ENCODE data around the gene GRAMD2B. TPM values are rescaled to one million over a fixed set of nuclear protein-coding genes. Genes with fewer than 3 reads are reported as not detected.

Gene GRAMD2B
- total and polyA plus RNA-seq, 2 of the 8 experiments (the other 6 are each of a cell fraction or from before 2014, with no cell fraction given) = 6.4 to 9.4 TPM

DNA sequence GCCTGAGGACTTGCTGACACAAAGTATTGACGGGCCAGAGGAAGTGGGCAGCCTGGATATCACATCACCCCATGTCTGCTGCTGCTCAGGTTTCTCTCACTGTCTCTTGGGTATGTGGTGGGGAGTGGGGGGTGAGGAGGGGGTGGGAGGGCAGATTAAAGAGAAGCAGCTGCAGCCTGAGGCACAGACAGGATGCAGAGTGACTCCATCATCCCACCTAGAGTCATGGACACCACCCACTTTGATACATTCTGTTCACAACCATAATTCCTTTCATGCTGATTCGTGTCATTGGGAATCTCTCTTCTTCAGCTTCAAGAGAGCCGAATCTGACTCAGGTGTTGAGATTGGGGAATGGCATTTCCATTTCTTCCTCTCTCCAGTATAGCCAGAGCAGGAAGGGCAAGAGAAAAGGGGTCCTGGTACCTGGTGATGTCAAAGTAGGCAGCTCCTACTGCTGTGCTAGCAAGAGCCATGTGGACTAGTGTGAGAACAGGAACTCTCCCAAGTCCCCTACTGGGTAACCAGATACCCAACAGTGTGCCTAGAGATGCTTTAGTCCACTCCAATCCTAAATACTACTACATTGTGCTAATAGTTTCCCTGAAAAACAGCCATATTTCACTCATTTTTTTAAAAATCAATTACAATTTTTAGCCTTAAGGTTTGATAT lies 22.4 kb downstream of the GRAMD2B start:
- Histone ChIP-seq H3K27me3 (replicated peaks in 1 of 4; ENCODE audit: control insufficient read depth in 3 of 4, extremely low read depth in 1 of 4, insufficient read depth in 3 of 4, low read length in 3 of 4) (no peaks in the 10 kb centered on the region), H3K56ac (replicated peaks; ENCODE audit: insufficient read length, low read depth, low read length) (no peak overlapping the region), H2BK20ac (ENCODE audit: low read length) (no peak overlapping the region), H3K9me3 (ENCODE audit: insufficient read depth in 2 of 2, low read depth in 1 of 2, low read length in 1 of 2) (no peaks in the 10 kb centered on the region), H3K4me3 (ENCODE audit: extremely low read depth in 1 of 4, insufficient read depth in 2 of 4, low read depth in 3 of 4, low read length in 4 of 4) (no peak overlapping the region), H3K23me2 (ENCODE audit: low read depth, low read length) (no peaks in the 10 kb centered on the region), H3K14ac (ENCODE audit: insufficient read length) (no peak overlapping the region), H3K9ac (replicated peaks in 1 of 4; ENCODE audit: extremely low read depth in 1 of 4, low read depth in 3 of 4, low read length in 3 of 4) (no peak overlapping the region), H2AK5ac (ENCODE audit: low read depth, low read length) (no peak overlapping the region), H3K18ac (ENCODE audit: extremely low read depth, low read length) (no peak overlapping the region), H2BK12ac (ENCODE audit: low read depth, low read length) (no peak overlapping the region), H3K79me1 (ENCODE audit: low read depth, low read length) (peaks cover 3% of the 10 kb centered on the region; the same call in 1 of the 2 replicates), H4K91ac (replicated peaks; ENCODE audit: insufficient read length, low read length) (no peak overlapping the region), H4K5ac (ENCODE audit: insufficient read length, low read depth, low read length) (no peak overlapping the region), H4K8ac (ENCODE audit: extremely low read depth, insufficient read depth, low read length) (no peak overlapping the region), H3K4me2 (ENCODE audit: insufficient read depth in 1 of 2, low read depth in 2 of 2, low read length in 2 of 2) (no peak overlapping the region), H3K79me2 (ENCODE audit: control insufficient read depth in 1 of 2, insufficient read depth in 2 of 2, low read length in 2 of 2) (no peaks in the 10 kb centered on the region), H2BK120ac (replicated peaks; ENCODE audit: low read depth, low read length) (no peak overlapping the region), H3K4me1 (replicated peaks in 1 of 4; ENCODE audit: control insufficient read depth in 3 of 4, insufficient read depth in 4 of 4, low read length in 3 of 4) (no peaks in the 10 kb centered on the region), H2AFZ (ENCODE audit: low read length) (no peak overlapping the region), H4K20me1 (replicated peaks in 1 of 2; ENCODE audit: control insufficient read depth in 1 of 2, insufficient read depth in 2 of 2, low read length in 2 of 2) (no peaks in the 10 kb centered on the region), H2BK15ac (ENCODE audit: low read length) (no peak overlapping the region), H2BK5ac (ENCODE audit: low read depth, low read length) (no peak overlapping the region), H3K36me3 (ENCODE audit: control insufficient read depth in 2 of 4, insufficient read depth in 4 of 4, low read length in 3 of 4) (no peaks in the 10 kb centered on the region), H3K27ac (ENCODE audit: low read depth, low read length) (no peak overlapping the region), H3K4ac (replicated peaks; ENCODE audit: insufficient read length, low read depth, low read length) (no peak overlapping the region), H3K23ac (ENCODE audit: insufficient read length) (no peak overlapping the region)
- DNase-seq (ENCODE audit: low read depth in 1 of 2, low spot score in 2 of 2) (no peak), FAIRE-seq (no peak)
- POLR2A ChIA-PET (ENCODE audit: partially characterized antibody) = no interaction called here
- TF ChIP-seq TEAD4 (IDR thresholded peaks at IDR 0.05; ENCODE audit: low read depth, low read length) (no peak), NANOG (IDR thresholded peaks at IDR 0.05; ENCODE audit: insufficient read depth, low read depth, low read length, poor library complexity, severe bottlenecking) (no peak), CTBP2 (IDR thresholded peaks at IDR 0.05; ENCODE audit: borderline replicate concordance, insufficient read depth, insufficient read length, low read length) (no peak)
- TF ChIP-seq, protein P1, sequence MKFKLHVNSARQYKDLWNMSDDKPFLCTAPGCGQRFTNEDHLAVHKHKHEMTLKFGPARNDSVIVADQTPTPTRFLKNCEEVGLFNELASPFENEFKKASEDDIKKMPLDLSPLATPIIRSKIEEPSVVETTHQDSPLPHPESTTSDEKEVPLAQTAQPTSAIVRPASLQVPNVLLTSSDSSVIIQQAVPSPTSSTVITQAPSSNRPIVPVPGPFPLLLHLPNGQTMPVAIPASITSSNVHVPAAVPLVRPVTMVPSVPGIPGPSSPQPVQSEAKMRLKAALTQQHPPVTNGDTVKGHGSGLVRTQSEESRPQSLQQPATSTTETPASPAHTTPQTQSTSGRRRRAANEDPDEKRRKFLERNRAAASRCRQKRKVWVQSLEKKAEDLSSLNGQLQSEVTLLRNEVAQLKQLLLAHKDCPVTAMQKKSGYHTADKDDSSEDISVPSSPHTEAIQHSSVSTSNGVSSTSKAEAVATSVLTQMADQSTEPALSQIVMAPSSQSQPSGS (IDR thresholded peaks at IDR 0.05; ENCODE audit: low read length) = no peak
- WGBS, 2 experiments (ENCODE audit: extremely low coverage in 1 of 2, insufficient coverage in 1 of 2, insufficient read length in 1 of 2, insufficient replicate concordance in 2 of 2, low coverage in 1 of 2, low lambda C conversion rate in 2 of 2, missing lambda C conversion rate in 1 of 2) = 93% methylated on average over 3 of the region's 3 CpGs; no CpG with 5 or more reads in 1 of the 2 experiments
- CTCF ChIA-PET (ENCODE audit: partially characterized antibody) = interaction anchor here (0.7 kb wide), 1 partner anchor 94 kb away, joined by 3 read pairs; no protein-coding TSS in a partner anchor

Measured in H1 (cell line).